Gastroesophageal sphincter (tissue), 4 donors: ENCODE results near the gene ENO3. TPM values are rescaled to one million over a fixed set of nuclear protein-coding genes. Genes with fewer than 3 reads are reported as not detected.
A peak's percentile ranks its signal among the peaks of the same experiment; 100 is the strongest.

Experiments
- ATAC-seq: fragments of 150-250 bp; one replicate; pipeline ENCODE4 v1.9.1; 2016; ENCODE audit warnings: mild to moderate bottlenecking, moderate library complexity
- H3K27ac ChIP-seq, 4 donors: fragments of 200-600 bp; sonication (generic) in 3 of 4; 1 replicate in 3 of 4; 2 replicates in 1 of 4; pipeline ENCODE4 v1.5.1; 2016 to 2019
- H3K27me3 ChIP-seq: fragments of 200-600 bp; sonication (generic); one replicate; pipeline ENCODE4 v1.5.1; 2019
- H3K36me3 ChIP-seq, 2 donors: fragments of 200-600 bp; sonication (generic); one replicate each; pipeline ENCODE4 v1.5.1; 2019; ENCODE audit warnings: control low read depth in 1 of 2
- H3K4me1 ChIP-seq, 3 donors: fragments of 200-600 bp; sonication (generic); 1 replicate in 2 of 3; 2 replicates in 1 of 3; pipeline ENCODE4 v1.5.1; 2016 to 2019; ENCODE audit warnings: control low read depth in 2 of 3
- H3K4me3 ChIP-seq, 2 donors: fragments of 200-600 bp; sonication (generic); one replicate each; pipeline ENCODE4 v1.5.1; 2019; ENCODE audit warnings: mild to moderate bottlenecking in 1 of 2, moderate library complexity in 1 of 2
- H3K9me3 ChIP-seq, 3 donors: fragments of 200-600 bp; sonication (generic); one replicate each; pipeline ENCODE4 v1.5.1; 2017 to 2019; ENCODE audit warnings: control low read depth in 2 of 3
- EP300 ChIP-seq: sonication (generic); formaldehyde crosslinking; IDR thresholded peaks from one replicate; pipeline ENCODE4 v1.6.1; 2017; ENCODE audit warnings: antibody characterized with exemption, mild to moderate bottlenecking
- POLR2A ChIP-seq, 2 donors: fragments of 450-650 bp; IDR thresholded peaks; one replicate each; pipeline ENCODE4 v1.6.1; 2017; ENCODE audit warnings: antibody characterized with exemption in 2 of 2, mild to moderate bottlenecking in 2 of 2, moderate library complexity in 1 of 2
- POLR2AphosphoS5 ChIP-seq: sonication (generic); formaldehyde crosslinking; IDR thresholded peaks from one replicate; pipeline ENCODE4 v1.6.1; 2017; ENCODE audit warnings: antibody characterized with exemption
- WGBS, 2 donors: methylation state at CpG; one replicate each; pipeline ENCODE4 v1.1.5; 2018; ENCODE audit warnings: low coverage in 1 of 2; 5-methylcytosine and 5-hydroxymethylcytosine counted together
- total RNA-seq, 4 donors: library from RNA; depleted of rRNA; stranded (reverse); fragments of >200 nt; gene quantifications; one replicate each; pipeline ENCODE4 v1.1.0, GENCODE V29; 2016
- TF ChIP-seq, protein P1 (sequence below), 4 experiments: fragments of 200-600 bp in 2 of 4; fragments of 450-650 bp in 2 of 4; sonication (generic) in 1 of 4; IDR thresholded peaks; one replicate each; pipeline ENCODE4 v1.5.1; 2017 to 2019; ENCODE audit warnings: antibody characterized with exemption in 4 of 4, mild to moderate bottlenecking in 2 of 4, moderate library complexity in 2 of 4

The ENO3 gene
- total RNA-seq, 4 donors from 2014 or later = 1.5 to 16.2 (median 7.6) TPM

DNA sequence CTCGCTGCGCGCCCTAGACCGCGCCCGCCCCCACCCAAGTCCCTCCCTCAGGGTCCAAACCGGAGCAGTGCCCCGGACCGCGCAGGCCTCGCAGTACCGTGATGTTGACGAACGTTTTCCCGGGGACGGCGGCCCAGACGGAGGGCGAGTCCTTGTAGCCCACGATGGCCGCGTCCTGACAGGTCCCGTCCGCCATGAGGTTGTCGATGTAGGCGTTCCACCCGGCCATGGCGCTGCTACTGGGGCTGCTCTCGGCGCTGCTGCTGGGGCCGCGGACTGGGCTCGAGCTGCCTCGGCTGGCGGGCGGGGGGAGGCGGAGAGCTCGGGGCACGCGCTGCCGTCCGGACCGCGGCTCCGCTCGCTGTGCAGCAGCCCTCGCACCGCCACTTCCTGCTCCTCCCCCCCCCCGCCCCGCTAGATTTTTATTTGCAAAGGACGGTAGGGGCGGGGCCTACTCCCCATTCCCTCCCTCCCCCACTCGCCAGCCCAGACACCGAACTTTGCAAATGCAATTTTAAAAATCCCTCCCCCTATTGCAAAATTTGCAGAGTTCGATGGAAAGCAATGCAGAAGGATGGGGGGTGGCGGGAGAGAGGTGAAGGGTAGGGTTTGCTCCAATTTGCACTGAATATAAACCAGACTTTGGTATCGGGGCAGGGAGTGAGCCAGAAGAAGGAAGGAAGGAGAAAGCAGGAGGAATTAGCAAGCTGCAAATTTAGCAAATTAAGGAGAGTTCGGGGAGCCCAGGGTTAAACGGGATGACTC, 2.6 kb upstream of the ENO3 start, which contains the start of gene PFN1:
PFN1 (minus strand) TSS at position 365 of the 765 bp plus-strand sequence; CDS start at position 229, 136 bp downstream.
- Histone ChIP-seq H3K9me3 (no peaks in the 10 kb centered on the region), H3K27ac (peak within 1 kb of the TSS; percentile 79 to 98 (median 97)), H3K4me1 (peaks cover 0 to 79% (median 37%) of the 10 kb centered on the region in 3 donors), H3K4me3 (peak within 1 kb of the TSS; percentile 59 to 100), H3K27me3 (no peaks in the 10 kb centered on the region), H3K36me3 (peaks cover 0 to 34% of the 10 kb centered on the region in 2 donors)
- ATAC-seq = peak; percentile 76
- 0% methylated on average over 6 of the region's 59 CpGs; no CpG with 5 or more reads in 1 of the 2 donors for whole genome bisulfite sequencing, 2 donors
- TF ChIP-seq, protein P1, sequence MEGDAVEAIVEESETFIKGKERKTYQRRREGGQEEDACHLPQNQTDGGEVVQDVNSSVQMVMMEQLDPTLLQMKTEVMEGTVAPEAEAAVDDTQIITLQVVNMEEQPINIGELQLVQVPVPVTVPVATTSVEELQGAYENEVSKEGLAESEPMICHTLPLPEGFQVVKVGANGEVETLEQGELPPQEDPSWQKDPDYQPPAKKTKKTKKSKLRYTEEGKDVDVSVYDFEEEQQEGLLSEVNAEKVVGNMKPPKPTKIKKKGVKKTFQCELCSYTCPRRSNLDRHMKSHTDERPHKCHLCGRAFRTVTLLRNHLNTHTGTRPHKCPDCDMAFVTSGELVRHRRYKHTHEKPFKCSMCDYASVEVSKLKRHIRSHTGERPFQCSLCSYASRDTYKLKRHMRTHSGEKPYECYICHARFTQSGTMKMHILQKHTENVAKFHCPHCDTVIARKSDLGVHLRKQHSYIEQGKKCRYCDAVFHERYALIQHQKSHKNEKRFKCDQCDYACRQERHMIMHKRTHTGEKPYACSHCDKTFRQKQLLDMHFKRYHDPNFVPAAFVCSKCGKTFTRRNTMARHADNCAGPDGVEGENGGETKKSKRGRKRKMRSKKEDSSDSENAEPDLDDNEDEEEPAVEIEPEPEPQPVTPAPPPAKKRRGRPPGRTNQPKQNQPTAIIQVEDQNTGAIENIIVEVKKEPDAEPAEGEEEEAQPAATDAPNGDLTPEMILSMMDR (IDR thresholded peaks at IDR 0.05) = no peak
- TF ChIP-seq POLR2AphosphoS5 (peak; percentile 71), EP300 (no peak), POLR2A (IDR thresholded peaks at IDR 0.05) (peak; percentile 90 to 94)

GRCh38 chr17:4948931-4949320, 2.0 kb upstream of the ENO3 start:
- Histone ChIP-seq H3K4me1 (peaks cover 0 to 79% (median 37%) of the 10 kb centered on the region in 3 donors), H3K27ac (peak overlapping the region; percentile 79 to 98 (median 97)), H3K27me3 (no peaks in the 10 kb centered on the region), H3K36me3 (peaks cover 0 to 29% of the 10 kb centered on the region in 2 donors), H3K4me3 (peak overlapping the region; percentile 59 to 100), H3K9me3 (no peaks in the 10 kb centered on the region)
- peak; percentile 56 to 59 for TF ChIP-seq POLR2A (IDR thresholded peaks at IDR 0.05)
- TF ChIP-seq EP300 = no peak
- 4% methylated on average over 4 of the region's 40 CpGs; no CpG with 5 or more reads in 1 of the 2 donors for WGBS, 2 donors
- peak; percentile 87 for ATAC-seq

DNA sequence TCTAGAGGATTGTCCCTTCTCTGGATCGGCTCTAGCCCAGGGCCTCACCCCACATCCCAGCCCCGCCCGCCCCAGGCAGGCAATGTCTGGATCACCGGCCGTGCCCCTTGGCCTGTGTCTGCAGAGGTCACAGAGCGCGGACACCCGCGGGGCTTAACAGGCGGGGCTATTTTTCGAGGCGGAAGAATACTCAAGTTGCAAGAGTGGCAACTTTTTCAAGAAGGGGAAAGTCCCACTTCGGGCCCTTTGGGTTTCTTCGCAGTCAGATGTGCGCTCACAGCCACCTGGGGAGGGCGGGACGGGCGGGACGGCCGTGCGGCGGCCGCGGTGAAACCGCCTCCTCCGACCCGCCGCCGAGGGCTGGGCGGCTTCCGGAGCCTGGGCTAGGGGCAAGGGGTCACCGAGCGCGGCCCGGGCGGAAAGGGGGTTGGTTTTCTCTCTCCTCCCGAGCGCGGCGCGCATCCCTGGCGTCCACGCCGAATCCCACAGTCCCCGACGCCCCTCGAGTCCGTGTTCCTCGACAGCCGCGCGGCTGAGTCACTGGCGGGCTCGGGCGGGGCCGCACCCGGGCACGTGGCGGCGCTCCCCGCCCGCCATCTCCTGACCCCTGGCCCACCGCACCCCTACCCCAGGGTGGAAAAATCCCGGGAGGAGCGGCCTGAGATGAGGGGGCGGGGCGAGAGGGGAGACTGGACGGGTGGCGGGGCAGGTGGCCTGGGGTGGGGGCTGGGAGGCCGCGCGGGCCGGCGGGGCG, 1.4 kb upstream of the ENO3 start:
- Histone ChIP-seq H3K27ac (peak overlapping the region; percentile 79 to 98 (median 97)), H3K36me3 (peaks cover 0 to 23% of the 10 kb centered on the region in 2 donors), H3K4me1 (peaks cover 0 to 73% (median 35%) of the 10 kb centered on the region in 3 donors), H3K27me3 (no peaks in the 10 kb centered on the region), H3K9me3 (no peaks in the 10 kb centered on the region), H3K4me3 (peak overlapping the region; percentile 59 to 100)
- no peak for TF ChIP-seq POLR2AphosphoS5
- peak in 1 of 2 donors; percentile 3 for TF ChIP-seq POLR2A (IDR thresholded peaks at IDR 0.05)
- no CpG with 5 or more reads among the region's 75 CpGs for WGBS, 2 donors
- ATAC-seq = peak; percentile 32

DNA sequence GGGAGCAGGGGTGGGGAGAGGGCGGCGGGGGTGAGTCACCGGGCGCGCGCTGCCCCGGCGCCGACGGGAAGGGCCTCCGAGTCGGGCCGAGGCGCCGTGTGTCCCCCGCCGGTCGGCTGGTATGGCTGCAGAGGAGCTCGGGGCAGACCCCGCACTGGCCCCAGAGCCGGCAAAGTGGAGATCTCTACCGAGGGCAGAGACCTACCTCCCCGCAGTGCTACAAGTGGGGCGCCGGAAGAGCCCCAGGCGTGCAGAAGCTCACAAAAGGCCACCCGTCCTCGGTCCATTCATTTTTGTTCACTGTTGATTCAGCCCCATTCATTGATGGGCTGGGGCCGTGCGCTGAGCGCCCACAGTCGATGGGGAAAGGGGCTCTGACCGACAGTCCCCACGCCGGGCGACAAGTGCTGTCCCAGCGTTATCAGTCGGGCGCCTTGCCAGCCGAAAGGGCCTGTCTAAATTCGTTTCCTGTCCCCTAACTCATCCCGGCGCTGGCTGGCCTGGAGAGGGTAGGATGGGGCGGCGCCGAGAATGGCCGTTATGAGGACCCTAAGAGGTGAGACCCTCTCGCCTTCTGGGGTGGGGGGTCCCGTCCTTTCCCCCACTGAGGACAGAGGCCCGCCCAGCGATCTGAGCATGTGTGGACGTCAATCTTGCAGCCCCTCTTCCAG, 709 bp upstream of the ENO3 start:
- WGBS, 2 donors = 3 to 11% methylated on average over 3 to 13 of the region's 52 CpGs
- Histone ChIP-seq H3K9me3 (no peaks in the 10 kb centered on the region), H3K4me1 (peaks cover 0 to 66% (median 28%) of the 10 kb centered on the region in 3 donors), H3K27ac (peak overlapping the region; percentile 79 to 98 (median 97)), H3K36me3 (peaks cover 0 to 16% of the 10 kb centered on the region in 2 donors), H3K4me3 (peak overlapping the region; percentile 59 to 100), H3K27me3 (no peaks in the 10 kb centered on the region)
- ATAC-seq = peak; percentile 27
- TF ChIP-seq EP300 (no peak), POLR2A (IDR thresholded peaks at IDR 0.05) (peak in 1 of 2 donors; percentile 3)

DNA sequence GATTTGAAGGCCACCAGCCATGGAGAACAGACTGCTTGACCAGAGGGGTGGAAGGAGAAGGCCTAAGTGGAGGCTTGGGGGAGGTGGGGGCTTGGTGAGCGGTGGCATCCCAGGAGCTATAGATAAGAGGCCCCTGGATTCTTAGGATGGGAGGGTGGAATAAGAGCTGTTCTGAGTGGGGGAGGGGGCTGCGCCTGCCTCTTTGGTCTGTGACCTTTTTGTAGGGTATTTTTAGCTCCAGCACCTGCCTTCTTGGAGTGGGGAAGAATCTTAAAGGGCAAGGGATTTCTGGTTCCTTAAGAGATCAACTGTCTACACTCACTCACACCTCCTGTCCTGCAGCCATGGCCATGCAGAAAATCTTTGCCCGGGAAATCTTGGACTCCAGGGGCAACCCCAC, 567 bp downstream of the ENO3 start:
- 48 to 51% methylated on average over 2 to 3 of the region's 3 CpGs for WGBS, 2 donors
- Histone ChIP-seq H3K9me3 (no peaks in the 10 kb centered on the region), H3K27me3 (no peaks in the 10 kb centered on the region), H3K4me1 (peaks cover 0 to 53% (median 16%) of the 10 kb centered on the region in 3 donors), H3K27ac (peak overlapping the region in 3 of 4 donors; percentile 96 to 98 (median 98)), H3K4me3 (no peak overlapping the region), H3K36me3 (peaks cover 0 to 3% of the 10 kb centered on the region in 2 donors)
- ATAC-seq = no peak
- TF ChIP-seq, protein P1 (IDR thresholded peaks at IDR 0.05) = no peak
- TF ChIP-seq EP300 (no peak), POLR2AphosphoS5 (no peak), POLR2A (IDR thresholded peaks at IDR 0.05) (no peak)
